Measurements from ENCODE around the gene ADAM11.

Gene ADAM11

DNA sequence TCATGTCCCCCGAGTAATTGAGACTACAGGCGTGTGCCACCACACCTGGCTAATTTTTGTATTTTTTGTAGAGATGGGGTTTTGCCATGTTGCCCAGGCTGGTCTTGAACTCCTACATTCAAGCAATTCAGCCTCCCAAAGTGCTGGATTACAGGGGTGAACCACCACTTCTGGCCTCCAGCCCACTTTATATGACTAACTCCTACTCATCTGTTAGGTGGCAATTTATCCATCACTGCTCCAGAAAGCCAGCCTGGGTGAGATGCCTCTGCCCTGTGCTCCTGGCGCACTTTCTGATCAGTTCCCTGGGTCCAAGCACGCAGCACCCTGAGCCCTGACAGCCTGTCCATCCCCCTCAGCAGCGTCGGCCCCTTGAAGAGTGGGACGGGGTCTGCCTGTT, 29.4 kb downstream of the ADAM11 start:
- Histone ChIP-seq H3K9me2 (replicated peaks; ENCODE audit: insufficient read depth, low read length) (no peaks in the 10 kb centered on the region), H3F3A (ENCODE audit: insufficient read depth) (0 out of 2 replicates have a peak, but pooled peaks cover 6% of the 10 kb centered on the region), H2AFZ (ENCODE audit: low read depth, low read length, severe bottlenecking) (no peak overlapping the region), H3K36me3 (ENCODE audit: low read length) (no peaks in the 10 kb centered on the region), H3K4me2 (ENCODE audit: low read depth, low read length, poor library complexity, severe bottlenecking) (no peak overlapping the region), H3K9me3 (ENCODE audit: insufficient read depth, low read length) (no peaks in the 10 kb centered on the region), H3K27ac (ENCODE audit: low read depth, low read length) (no peak overlapping the region), H4K20me1 (ENCODE audit: low read depth, low read length) (no peaks in the 10 kb centered on the region), H3K9ac (ENCODE audit: low read length) (no peak overlapping the region), H3K27me3 (ENCODE audit: low read length) (no peaks in the 10 kb centered on the region), H3K79me2 (ENCODE audit: insufficient read depth, low read length) (no peaks in the 10 kb centered on the region), H3K4me3 (ENCODE audit: insufficient read depth, low read length, poor library complexity, severe bottlenecking) (no peak overlapping the region)
- TF ChIP-seq, protein P1, sequence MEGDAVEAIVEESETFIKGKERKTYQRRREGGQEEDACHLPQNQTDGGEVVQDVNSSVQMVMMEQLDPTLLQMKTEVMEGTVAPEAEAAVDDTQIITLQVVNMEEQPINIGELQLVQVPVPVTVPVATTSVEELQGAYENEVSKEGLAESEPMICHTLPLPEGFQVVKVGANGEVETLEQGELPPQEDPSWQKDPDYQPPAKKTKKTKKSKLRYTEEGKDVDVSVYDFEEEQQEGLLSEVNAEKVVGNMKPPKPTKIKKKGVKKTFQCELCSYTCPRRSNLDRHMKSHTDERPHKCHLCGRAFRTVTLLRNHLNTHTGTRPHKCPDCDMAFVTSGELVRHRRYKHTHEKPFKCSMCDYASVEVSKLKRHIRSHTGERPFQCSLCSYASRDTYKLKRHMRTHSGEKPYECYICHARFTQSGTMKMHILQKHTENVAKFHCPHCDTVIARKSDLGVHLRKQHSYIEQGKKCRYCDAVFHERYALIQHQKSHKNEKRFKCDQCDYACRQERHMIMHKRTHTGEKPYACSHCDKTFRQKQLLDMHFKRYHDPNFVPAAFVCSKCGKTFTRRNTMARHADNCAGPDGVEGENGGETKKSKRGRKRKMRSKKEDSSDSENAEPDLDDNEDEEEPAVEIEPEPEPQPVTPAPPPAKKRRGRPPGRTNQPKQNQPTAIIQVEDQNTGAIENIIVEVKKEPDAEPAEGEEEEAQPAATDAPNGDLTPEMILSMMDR (IDR thresholded peaks at IDR 0.05; ENCODE audit: insufficient read depth, low read length, poor library complexity, severe bottlenecking): no peak
- no peak for TF ChIP-seq EZH2phosphoT487 (conservative IDR thresholded peaks at IDR 0.05; ENCODE audit: low read length)

- Histone ChIP-seq H3K79me2 (ENCODE audit: insufficient read depth, low read length) (no peaks in the 10 kb centered on the region), H3K4me2 (ENCODE audit: low read depth, low read length, poor library complexity, severe bottlenecking) (no peak overlapping the region), H3K4me3 (ENCODE audit: insufficient read depth, low read length, poor library complexity, severe bottlenecking) (no peak overlapping the region), H3F3A (ENCODE audit: insufficient read depth) (0 out of 2 replicates have a peak, but pooled peaks cover 6% of the 10 kb centered on the region), H3K9ac (ENCODE audit: low read length) (no peak overlapping the region), H3K9me2 (replicated peaks; ENCODE audit: insufficient read depth, low read length) (no peaks in the 10 kb centered on the region), H3K27me3 (ENCODE audit: low read length) (no peaks in the 10 kb centered on the region), H4K20me1 (ENCODE audit: low read depth, low read length) (no peaks in the 10 kb centered on the region), H3K36me3 (ENCODE audit: low read length) (no peaks in the 10 kb centered on the region), H3K27ac (ENCODE audit: low read depth, low read length) (no peak overlapping the region), H2AFZ (ENCODE audit: low read depth, low read length, severe bottlenecking) (no peak overlapping the region), H3K9me3 (ENCODE audit: insufficient read depth, low read length) (no peaks in the 10 kb centered on the region)
- TF ChIP-seq, protein P1 (IDR thresholded peaks at IDR 0.05; ENCODE audit: insufficient read depth, low read length, poor library complexity, severe bottlenecking): no peak
- no peak for TF ChIP-seq EZH2phosphoT487 (conservative IDR thresholded peaks at IDR 0.05; ENCODE audit: low read length)
Observed at GRCh38 chr17:44792276-44792675, 33.5 kb downstream of the ADAM11 start.

- H3K9me2 ChIP-seq (replicated peaks; ENCODE audit: insufficient read depth, low read length): no peaks in the 10 kb centered on the region
- H3K4me3 ChIP-seq (ENCODE audit: insufficient read depth, low read length, poor library complexity, severe bottlenecking): no peak overlapping the region
- no peaks in the 10 kb centered on the region for H3K9me3 ChIP-seq (ENCODE audit: insufficient read depth, low read length)
- H3F3A ChIP-seq (ENCODE audit: insufficient read depth): 0 out of 2 replicates have a peak, but pooled peaks cover 6% of the 10 kb centered on the region
- H3K4me2 ChIP-seq (ENCODE audit: low read depth, low read length, poor library complexity, severe bottlenecking): no peak overlapping the region
- TF ChIP-seq, protein P1 (IDR thresholded peaks at IDR 0.05; ENCODE audit: insufficient read depth, low read length, poor library complexity, severe bottlenecking): no peak
- no peak for TF ChIP-seq EZH2phosphoT487 (conservative IDR thresholded peaks at IDR 0.05; ENCODE audit: low read length)
- H4K20me1 ChIP-seq (ENCODE audit: low read depth, low read length): no peaks in the 10 kb centered on the region
- no peak overlapping the region for H2AFZ ChIP-seq (ENCODE audit: low read depth, low read length, severe bottlenecking)
- no peak overlapping the region for H3K27ac ChIP-seq (ENCODE audit: low read depth, low read length)
- no peaks in the 10 kb centered on the region for H3K27me3 ChIP-seq (ENCODE audit: low read length)
- no peaks in the 10 kb centered on the region for H3K36me3 ChIP-seq (ENCODE audit: low read length)
- no peaks in the 10 kb centered on the region for H3K79me2 ChIP-seq (ENCODE audit: insufficient read depth, low read length)
- no peak overlapping the region for H3K9ac ChIP-seq (ENCODE audit: low read length)
Observed at GRCh38 chr17:44793885-44794842, 35.4 kb downstream of the ADAM11 start.
